Measurements from ENCODE around the gene FHDC1. TPM values are rescaled to one million over a fixed set of nuclear protein-coding genes. Genes with fewer than 3 reads are reported as not detected.

The FHDC1 gene
- polyA plus RNA-seq, 2 of the 4 experiments (the other 2 are of a cell fraction), result 0.08 to 0.31 TPM

GRCh38 chr4:152971053-152971452 lies 34.9 kb downstream of the FHDC1 start (continued):
- no peak for TF ChIP-seq ZNF302 (CRISPR knock-in tag; IDR thresholded peaks at IDR 0.05)

GRCh38 chr4:152972821-152973628 lies 36.9 kb downstream of the FHDC1 start:
- H3K4me2 ChIP-seq, result no peak overlapping the region
- ChIA-PET POLR2A (no interaction called here), CTCF (no interaction called here)
- DNase-seq (ENCODE audit: low read depth in 1 of 2, low spot score in 1 of 2) (no peak), FAIRE-seq (no peak), ATAC-seq (no peak)
- H3K4me1 ChIP-seq, result peaks cover 20% of the 10 kb centered on the region
- no peak overlapping the region for H3K27ac ChIP-seq
- TF ChIP-seq CBX8 (IDR thresholded peaks at IDR 0.05) (no peak), NPAS2 (CRISPR knock-in tag; IDR thresholded peaks at IDR 0.05; ENCODE audit: borderline replicate concordance) (no peak), SMC3 (IDR thresholded peaks at IDR 0.05) (no peak), PHF8 (IDR thresholded peaks at IDR 0.05; ENCODE audit: borderline replicate concordance, low read depth) (no peak), SREBF2 (IDR thresholded peaks at IDR 0.05) (no peak), JUN (IDR thresholded peaks at IDR 0.05) (no peak), REST (IDR thresholded peaks at IDR 0.05) (no peak), ELK1 (IDR thresholded peaks at IDR 0.05; ENCODE audit: low read depth, low read length) (no peak), RFX5 (IDR thresholded peaks at IDR 0.05) (no peak), MAZ (IDR thresholded peaks at IDR 0.05; ENCODE audit: borderline replicate concordance, low read depth, low read length) (no peak), MAX (IDR thresholded peaks at IDR 0.05) (no peak), RARB (CRISPR knock-in tag; IDR thresholded peaks at IDR 0.05) (no peak), HEYL (CRISPR knock-in tag; IDR thresholded peaks at IDR 0.05) (no peak), HOXB13 (CRISPR knock-in tag; IDR thresholded peaks at IDR 0.05; ENCODE audit: low read depth) (no peak), ZNF302 (CRISPR knock-in tag; IDR thresholded peaks at IDR 0.05) (no peak)
- no peaks in the 10 kb centered on the region for H3K9me3 ChIP-seq
- WGBS (ENCODE audit: missing lambda C conversion rate), result 75% methylated on average over 9 of the region's 12 CpGs
- H3K4me3 ChIP-seq, result no peak overlapping the region

- Histone ChIP-seq H3K9me3 (no peaks in the 10 kb centered on the region), H3K27ac (no peak overlapping the region), H3K4me3 (no peak overlapping the region), H3K4me2 (no peak overlapping the region), H3K4me1 (peaks cover 17% of the 10 kb centered on the region)
- no peak for ATAC-seq
- ChIA-PET CTCF (interaction anchor here (0.7 to 0.9 kb wide), 2 partner anchors 9 to 11 kb away, joined by 3 read pairs; no protein-coding TSS in a partner anchor), POLR2A (no interaction called here)
- 79% methylated on average over 9 of the region's 9 CpGs for WGBS (ENCODE audit: missing lambda C conversion rate)
- no peak for TF ChIP-seq CHD4 (IDR thresholded peaks at IDR 0.05; ENCODE audit: borderline replicate concordance)
- TF ChIP-seq EHF (CRISPR knock-in tag; IDR thresholded peaks at IDR 0.05), result no peak
- TF ChIP-seq FOSB (CRISPR knock-in tag; IDR thresholded peaks at IDR 0.05), result no peak
- TF ChIP-seq ZFP36 (IDR thresholded peaks at IDR 0.05; ENCODE audit: borderline replicate concordance, partially characterized antibody), result no peak
- no peak for TF ChIP-seq MAX (IDR thresholded peaks at IDR 0.05)
- TF ChIP-seq JUN (IDR thresholded peaks at IDR 0.05), result no peak
- no peak for FAIRE-seq
- DNase-seq (ENCODE audit: low read depth in 1 of 2, low spot score in 1 of 2), result no peak
Observed at GRCh38 chr4:152973629-152974467, 37.7 kb downstream of the FHDC1 start.

Measured in A549 (cell line).